Caco-2 (cell line): Measurements from ENCODE around the gene RNFT2. TPM values are rescaled to one million over a fixed set of nuclear protein-coding genes. Genes with fewer than 3 reads are reported as not detected.

ENCODE experiments used
- BruUV-seq: library from RNA; stranded (reverse); fragments of 400-500 nt; replicated peaks from 2 replicates; lab custom pipeline; 2021; lab: Mats Ljungman, UMichigan
- CTCF ChIA-PET: fragments of 300-600 bp; sonication (Branson Sonifier 250); formaldehyde crosslinking; loops from one replicate; lab custom pipeline; 2022; ENCODE audit warnings: antibody characterized with exemption; lab: Charles Lee
- POLR2A ChIA-PET: fragments of 300-600 bp; sonication (Branson Sonifier 250); formaldehyde crosslinking; loops from one replicate; lab custom pipeline; 2022; ENCODE audit warnings: antibody characterized with exemption; lab: Charles Lee
- DNase-seq, 2 experiments: peaks; one replicate each; pipeline versions ENCODE4 v3.0.0 to v3.0.0-alpha.2; 2020 to 2022
- H3K27me3 ChIP-seq: replicated peaks from 2 replicates; pipeline ENCODE4 v1.6.0; 2011; ENCODE audit warnings: low read length; ENCODE audit not compliant: control insufficient read depth, insufficient read depth
- H3K36me3 ChIP-seq: 2 replicates; pipeline ENCODE4 v1.5.1; 2011; ENCODE audit warnings: low read length; ENCODE audit not compliant: control insufficient read depth, insufficient read depth
- H3K4me1 ChIP-seq: fragments of 250-450 bp; sonication (Bioruptor Pico); 2 replicates; pipeline ENCODE4 v1.5.1; 2020; ENCODE audit warnings: mild to moderate bottlenecking
- H3K4me3 ChIP-seq: 2 replicates; pipeline ENCODE4 v1.5.1; 2011; ENCODE audit warnings: low read depth, mild to moderate bottlenecking, control low read depth, low read length
- H3K9me3 ChIP-seq: fragments of 250-450 bp; sonication (Bioruptor Pico); 2 replicates; pipeline ENCODE4 v1.5.1; 2020; ENCODE audit warnings: mild to moderate bottlenecking, moderate library complexity
- H3K27ac Mint-ChIP-seq: one replicate; pipeline ENCODE4 v1.8.0; 2022; ENCODE audit warnings: mixed read lengths; ENCODE audit not compliant: unreplicated experiment
- H3K27me3 Mint-ChIP-seq: one replicate; pipeline ENCODE4 v1.8.0; 2022; ENCODE audit warnings: mixed read lengths; ENCODE audit not compliant: insufficient read depth, unreplicated experiment
- H3K36me3 Mint-ChIP-seq: one replicate; pipeline ENCODE4 v1.8.0; 2022; ENCODE audit warnings: mild to moderate bottlenecking, mixed read lengths; ENCODE audit not compliant: insufficient read depth, unreplicated experiment
- H3K4me1 Mint-ChIP-seq: one replicate; pipeline ENCODE4 v1.8.0; 2022; ENCODE audit warnings: low read depth, mixed read lengths; ENCODE audit not compliant: unreplicated experiment
- H3K4me3 Mint-ChIP-seq: one replicate; pipeline ENCODE4 v1.8.0; 2022; ENCODE audit warnings: mild to moderate bottlenecking, moderate library complexity, mixed read lengths; ENCODE audit not compliant: unreplicated experiment
- H3K9me3 Mint-ChIP-seq: one replicate; pipeline ENCODE4 v1.8.0; 2022; ENCODE audit warnings: mixed read lengths; ENCODE audit not compliant: unreplicated experiment
- CTCF ChIP-seq, 2 experiments: fragments of 200-600 bp in 1 of 2; IDR thresholded peaks; 1 replicate in 1 of 2; 2 replicates in 1 of 2; pipeline versions ENCODE4 v1.5.1 to v1.8.0; 2011 to 2022; ENCODE audit warnings: antibody characterized with exemption in 1 of 2, control low read depth in 1 of 2, inconsistent platforms in 1 of 2, low read depth in 1 of 2, low read length in 1 of 2, mild to moderate bottlenecking in 1 of 2, moderate library complexity in 1 of 2; ENCODE audit not compliant: insufficient read depth in 1 of 2, severe bottlenecking in 1 of 2, unreplicated experiment in 1 of 2
- intact Hi-C: fragments of 100-400 bp; cut with micrococcal nuclease; formaldehyde crosslinking; loops from one replicate; pipeline ENCODE4 v1.10.0; 2022; ENCODE audit not compliant: unreplicated experiment
- total RNA-seq: library from RNA; stranded (reverse); gene quantifications from 2 replicates; pipeline ENCODE4 v1.2.3, GENCODE V29; 2022

The RNFT2 gene
- total RNA-seq, 1 experiment from 2014 or later = 11.6 TPM

GRCh38 chr12:116698116-116698515 lies 40.0 kb upstream of the RNFT2 start:
- H3K36me3 Mint-ChIP-seq = no peaks in the 10 kb centered on the region
- no peaks in the 10 kb centered on the region for H3K9me3 Mint-ChIP-seq
- peak in 1 of 2 experiments; percentile 40 for DNase-seq
- ChIA-PET POLR2A (no interaction called here), CTCF (interaction anchor here (1.8 kb wide), 1 partner anchor 108 kb away, joined by 7 read pairs; no protein-coding TSS in a partner anchor)
- H3K9me3 ChIP-seq = no peaks in the 10 kb centered on the region
- peak overlapping the region; percentile 60 for H3K27ac Mint-ChIP-seq
- H3K27me3 ChIP-seq = no peaks in the 10 kb centered on the region
- H3K4me3 ChIP-seq = no peak overlapping the region
- H3K4me1 Mint-ChIP-seq = peaks cover 25% of the 10 kb centered on the region
- no peaks in the 10 kb centered on the region for H3K27me3 Mint-ChIP-seq
- intact Hi-C loops = loop anchor here (5.0 kb wide), 2 partner anchors 86 to 421 kb away; partner anchors contain the start of gene MED13L
- H3K36me3 ChIP-seq = no peaks in the 10 kb centered on the region
- no peak for TF ChIP-seq CTCF (IDR thresholded peaks at IDR 0.05; ENCODE audit: insufficient read depth in 1 of 2, low read depth in 1 of 2, low read length in 1 of 2, severe bottlenecking in 1 of 2, unreplicated experiment in 1 of 2)
- no TSS peak for BruUV-seq
- peak overlapping the region; percentile 29 for H3K4me3 Mint-ChIP-seq
- peaks cover 14% of the 10 kb centered on the region for H3K4me1 ChIP-seq

- Histone ChIP-seq H3K36me3 (no peaks in the 10 kb centered on the region), H3K9me3 (no peaks in the 10 kb centered on the region), H3K27me3 (no peaks in the 10 kb centered on the region), H3K4me3 (no peak overlapping the region), H3K4me1 (peaks cover 14% of the 10 kb centered on the region)
- Mint-ChIP-seq H3K36me3 (no peaks in the 10 kb centered on the region), H3K4me1 (peaks cover 30% of the 10 kb centered on the region), H3K4me3 (no peak overlapping the region), H3K27me3 (no peaks in the 10 kb centered on the region), H3K27ac (peak overlapping the region; percentile 60), H3K9me3 (no peaks in the 10 kb centered on the region)
- no peak for TF ChIP-seq CTCF (IDR thresholded peaks at IDR 0.05; ENCODE audit: insufficient read depth in 1 of 2, low read depth in 1 of 2, low read length in 1 of 2, severe bottlenecking in 1 of 2, unreplicated experiment in 1 of 2)
- ChIA-PET POLR2A (interaction anchor here (0.6 kb wide), 1 partner anchor 37 kb away, joined by 4 read pairs; no protein-coding TSS in a partner anchor), CTCF (interaction anchor here (1.8 kb wide), 1 partner anchor 108 kb away, joined by 7 read pairs; no protein-coding TSS in a partner anchor)
- intact Hi-C loops = loop anchor here (5.0 kb wide), 2 partner anchors 86 to 421 kb away; partner anchors contain the start of gene MED13L
- no TSS peak for BruUV-seq
- no peak for DNase-seq
Observed at GRCh38 chr12:116698554-116699075, 39.5 kb upstream of the RNFT2 start.

GRCh38 chr12:116700066-116700465 lies 38.0 kb upstream of the RNFT2 start:
- POLR2A ChIA-PET = interaction anchor here (0.5 kb wide), 1 partner anchor 1447 kb away, joined by 4 read pairs; no protein-coding TSS in a partner anchor
- Histone ChIP-seq H3K4me1 (peaks cover 14% of the 10 kb centered on the region), H3K36me3 (no peaks in the 10 kb centered on the region), H3K9me3 (no peaks in the 10 kb centered on the region), H3K4me3 (no peak overlapping the region), H3K27me3 (no peaks in the 10 kb centered on the region)
- H3K27ac Mint-ChIP-seq = no peak overlapping the region
- BruUV-seq = no TSS peak
- intact Hi-C loops = loop anchor here (5.0 to 10.0 kb wide), 3 partner anchors 185 to 417 kb away; partner anchors contain the start of gene HRK
- H3K4me3 Mint-ChIP-seq = no peak overlapping the region
- no peaks in the 10 kb centered on the region for H3K9me3 Mint-ChIP-seq
- H3K27me3 Mint-ChIP-seq = no peaks in the 10 kb centered on the region
- H3K36me3 Mint-ChIP-seq = no peaks in the 10 kb centered on the region
- no peak for TF ChIP-seq CTCF (IDR thresholded peaks at IDR 0.05; ENCODE audit: insufficient read depth in 1 of 2, low read depth in 1 of 2, low read length in 1 of 2, severe bottlenecking in 1 of 2, unreplicated experiment in 1 of 2)
- peaks cover 30% of the 10 kb centered on the region for H3K4me1 Mint-ChIP-seq
- CTCF ChIA-PET = interaction anchor here (0.5 kb wide), 1 partner anchor 231 kb away, joined by 3 read pairs; no protein-coding TSS in a partner anchor
- DNase-seq = no peak
